RCC 7860 (cell line): ENCODE results near the gene SFI1.
"Not testable (repeated sequence)": the region's sequence is repeated elsewhere in the genome, so short reads cannot be mapped to it uniquely, and the experiment has no call there.

Source experiments
- DNase-seq: peaks from one replicate; pipeline ENCODE4 v3.0.0-alpha.2; 2015; ENCODE audit warnings: low spot score
- FAIRE-seq: peaks from 2 replicates; lab custom pipeline; 2012; peaks lifted over from hg19 to GRCh38; lab: Jason Lieb, UNC

SFI1 gene

DNA sequence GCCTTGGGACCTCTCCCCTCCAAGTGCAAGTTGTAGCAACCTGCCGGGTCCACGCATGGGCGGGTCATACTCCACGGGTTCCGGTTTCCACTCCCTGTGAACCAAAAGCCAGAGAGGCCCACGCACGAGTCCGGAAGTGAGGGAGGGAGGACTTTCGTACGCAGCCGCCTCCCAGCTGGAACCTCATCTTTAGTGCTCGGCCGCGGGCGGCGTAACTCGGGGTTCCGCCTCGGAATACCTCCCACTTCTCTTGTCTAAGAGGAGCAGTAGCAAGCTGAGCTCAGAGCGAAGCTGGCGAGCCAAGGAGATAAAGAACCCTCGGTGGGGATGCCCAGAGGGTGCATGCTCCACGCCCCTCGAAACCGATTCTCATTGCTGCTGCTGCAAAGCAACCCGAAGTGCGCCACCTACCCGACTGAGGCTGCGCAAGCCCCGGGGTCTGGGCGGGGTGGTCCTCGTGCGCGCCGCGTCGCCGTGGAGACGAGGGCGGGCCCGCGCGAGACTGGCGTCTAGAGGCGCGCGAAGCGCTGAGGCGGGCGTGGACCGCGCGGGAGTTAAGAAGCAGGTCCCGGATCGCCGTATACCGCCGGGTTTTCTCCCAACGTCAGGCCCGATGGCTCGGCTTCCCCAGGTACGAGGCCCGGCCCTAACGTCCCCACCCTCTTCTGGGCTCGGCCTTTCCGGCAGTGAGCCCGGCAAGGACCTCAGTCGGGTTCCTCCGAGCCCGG lies at the start of gene SFI1:
Gene SFI1, plus strand, starts transcription at position 530 of the 728 bp plus-strand sequence. CDS start 11,749 bp downstream, outside the sequence.
- FAIRE-seq: no peak
- DNase-seq: peak; percentile 68

DNA sequence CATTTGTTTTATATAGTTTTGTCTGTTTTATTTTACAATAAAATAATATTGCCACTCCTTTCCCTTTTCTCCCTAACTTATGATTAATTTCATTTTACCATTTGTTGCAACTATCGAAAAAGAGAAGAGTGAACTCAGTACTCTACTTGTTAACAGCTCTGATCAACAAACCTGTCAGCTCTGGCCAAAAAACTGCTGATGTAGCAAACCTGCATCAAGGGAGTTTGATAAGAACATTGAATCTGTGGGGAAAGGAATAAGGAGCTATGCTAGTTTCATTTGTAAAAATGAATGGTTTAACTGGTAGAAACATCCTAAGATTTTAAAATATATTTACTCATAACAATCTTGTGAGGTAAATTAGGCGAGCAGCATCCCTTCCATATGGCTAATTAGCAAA lies 49.6 kb upstream of the SFI1 start:
- FAIRE-seq (no peak), DNase-seq (no peak)

DNA sequence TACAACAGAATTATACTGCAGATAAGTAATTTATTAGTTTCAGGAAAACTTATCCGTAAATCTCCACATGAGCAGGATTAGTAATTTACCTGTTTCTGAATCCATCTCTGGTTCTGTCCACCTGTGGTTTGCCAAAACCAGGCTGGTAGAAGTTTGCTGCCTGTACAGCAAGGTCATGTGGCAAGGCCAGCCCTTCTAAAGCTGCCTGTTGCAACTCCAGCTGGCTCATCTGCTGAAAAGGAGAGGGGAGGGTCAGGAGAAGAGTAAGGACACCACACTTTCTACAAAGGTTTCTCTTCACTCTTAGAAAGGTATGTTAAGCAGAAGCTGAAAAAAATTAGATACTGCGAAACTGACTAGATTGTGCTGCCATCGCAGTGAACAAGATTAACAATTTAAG lies 49.0 kb upstream of the SFI1 start:
- FAIRE-seq: no peak

GRCh38 chr22:31448382-31448781 lies 48.0 kb upstream of the SFI1 start:
- FAIRE-seq: no peak

More for the DNA sequence above, 49.0 kb upstream of the SFI1 start:
- no peak for DNase-seq

GRCh38 chr22:31449506-31449905 lies 46.8 kb upstream of the SFI1 start:
- no peak for FAIRE-seq
- no peak for DNase-seq

More at GRCh38 chr22:31448382-31448781, 48.0 kb upstream of the SFI1 start:
- no peak for DNase-seq

- peak; percentile 40 for FAIRE-seq
- no peak for DNase-seq
Observed at GRCh38 chr22:31451709-31452571, 44.4 kb upstream of the SFI1 start.

DNA sequence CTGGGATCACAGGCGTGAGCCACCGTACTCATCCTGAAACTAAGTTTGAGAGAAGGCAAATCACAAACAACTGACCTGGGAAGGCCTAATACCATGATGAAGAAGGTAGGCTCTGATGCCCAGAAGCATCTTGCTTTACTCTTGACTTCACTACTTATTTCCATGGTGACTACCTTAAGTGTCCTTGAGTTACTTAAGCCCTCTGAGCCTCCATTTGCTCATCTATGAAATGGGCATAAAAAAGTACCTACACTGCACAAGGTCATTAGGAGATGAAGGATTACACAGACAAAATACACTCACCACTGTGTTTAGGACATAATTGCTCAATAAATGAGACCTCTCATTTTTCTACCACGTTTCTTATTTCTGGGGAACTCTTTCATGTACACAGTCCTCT lies 34.6 kb upstream of the SFI1 start:
- FAIRE-seq (no peak), DNase-seq (no peak)

- DNase-seq: no peak
- FAIRE-seq: no peak
Observed at GRCh38 chr22:31465307-31465706, 31.0 kb upstream of the SFI1 start.

DNA sequence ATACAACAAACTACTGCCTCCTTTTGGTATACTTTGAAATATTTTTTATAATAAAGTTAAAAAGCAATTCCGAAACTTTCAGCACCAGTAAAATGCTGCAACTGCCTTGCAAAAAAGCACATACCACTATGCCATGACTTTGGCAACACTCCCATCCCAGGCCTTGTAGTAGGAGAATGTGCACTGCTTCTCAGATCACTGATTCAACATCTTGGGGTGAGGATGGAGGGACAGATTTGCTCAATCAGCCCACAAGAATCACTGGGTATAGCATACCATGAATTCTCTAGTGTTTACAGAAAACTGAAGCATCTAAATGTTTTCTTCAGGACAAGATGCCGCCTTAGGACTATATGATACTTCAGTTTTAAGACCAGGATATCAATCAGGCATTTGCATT lies 21.6 kb upstream of the SFI1 start:
- no peak for DNase-seq
- no peak for FAIRE-seq

GRCh38 chr22:31475800-31476199 lies 20.5 kb upstream of the SFI1 start:
- no peak for DNase-seq
- no peak for FAIRE-seq

DNA sequence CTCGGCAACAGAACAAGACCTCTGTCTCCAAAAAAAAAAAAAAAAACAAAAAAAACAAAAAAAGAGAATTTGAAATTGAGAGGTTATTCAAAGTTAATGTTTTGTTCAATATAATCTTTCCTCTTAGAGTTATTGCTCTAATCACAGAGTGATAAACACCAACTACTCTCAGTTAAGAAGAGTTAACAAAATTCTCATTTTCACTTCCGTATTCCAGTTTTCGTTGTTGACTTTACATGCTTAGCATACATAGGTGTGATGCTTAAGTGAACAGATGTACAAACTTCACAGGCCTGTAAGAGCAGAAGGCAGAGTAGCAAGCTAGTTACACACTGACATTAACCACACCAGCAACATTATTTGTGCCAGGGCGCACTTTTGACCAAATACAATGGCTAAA lies 19.0 kb upstream of the SFI1 start:
- DNase-seq (no peak), FAIRE-seq (no peak)

GRCh38 chr22:31481129-31481528 lies 15.2 kb upstream of the SFI1 start:
- no peak for FAIRE-seq
- DNase-seq: no peak

GRCh38 chr22:31482470-31482869 lies 13.9 kb upstream of the SFI1 start:
- not testable (repeated sequence) for FAIRE-seq, DNase-seq

DNA sequence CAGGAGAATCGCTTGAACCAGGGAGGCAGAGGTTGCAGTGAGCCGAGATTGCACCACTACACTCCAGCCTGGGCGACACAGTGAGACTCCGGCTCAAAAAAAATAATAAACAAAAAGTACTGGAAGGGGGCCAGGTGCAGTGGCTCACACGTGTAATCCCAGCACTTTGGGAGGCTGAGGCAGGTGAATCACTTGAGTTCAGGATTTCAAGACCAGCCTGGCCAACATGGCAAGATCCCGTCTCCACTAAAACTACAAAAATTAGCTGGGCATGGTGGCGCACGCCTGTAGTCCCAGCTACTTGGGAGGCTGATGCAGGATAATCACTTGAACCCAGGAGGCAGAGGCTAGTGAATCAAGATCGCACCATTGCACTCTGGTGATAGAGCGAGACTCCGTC lies 10.0 kb upstream of the SFI1 start:
- not testable (repeated sequence) for FAIRE-seq, DNase-seq

- DNase-seq (no peak), FAIRE-seq (no peak)
Observed at GRCh38 chr22:31486951-31487350, 9.4 kb upstream of the SFI1 start.

GRCh38 chr22:31488346-31488883 lies 7.9 kb upstream of the SFI1 start:
- FAIRE-seq (peak; percentile 87), DNase-seq (no peak)

DNA sequence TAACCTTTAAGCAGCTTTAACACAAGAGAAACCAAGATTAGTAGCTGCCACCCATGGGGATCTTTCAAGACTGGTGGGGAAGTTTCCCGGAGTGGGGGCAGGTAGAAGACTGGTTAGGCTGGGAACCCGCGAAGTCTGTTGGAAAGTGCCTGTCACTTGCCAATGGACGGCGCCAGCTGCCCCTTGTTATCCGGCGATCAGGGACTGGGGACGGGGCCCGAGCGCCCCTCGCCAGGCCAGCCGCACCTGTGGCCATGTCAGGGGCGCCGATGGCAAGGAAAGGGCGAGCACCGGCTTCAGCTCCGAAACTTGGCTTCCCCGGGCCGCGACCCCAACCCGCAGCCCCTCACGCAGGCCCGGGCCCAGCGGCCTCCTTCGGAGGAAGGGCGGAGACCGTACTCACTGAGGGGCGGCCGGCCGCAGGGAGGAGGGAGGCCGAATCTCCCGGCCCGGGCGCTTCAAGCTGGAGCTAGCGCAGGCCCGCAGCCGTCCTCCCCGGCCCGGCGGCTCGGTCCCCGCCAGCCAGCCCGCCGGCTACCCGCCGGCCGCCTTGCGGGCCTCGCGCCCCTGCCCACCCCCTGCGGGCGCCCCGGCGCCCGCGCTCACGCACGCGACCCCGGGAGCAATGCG lies 7.2 kb upstream of the SFI1 start:
- DNase-seq: no peak
- FAIRE-seq: no peak

DNA sequence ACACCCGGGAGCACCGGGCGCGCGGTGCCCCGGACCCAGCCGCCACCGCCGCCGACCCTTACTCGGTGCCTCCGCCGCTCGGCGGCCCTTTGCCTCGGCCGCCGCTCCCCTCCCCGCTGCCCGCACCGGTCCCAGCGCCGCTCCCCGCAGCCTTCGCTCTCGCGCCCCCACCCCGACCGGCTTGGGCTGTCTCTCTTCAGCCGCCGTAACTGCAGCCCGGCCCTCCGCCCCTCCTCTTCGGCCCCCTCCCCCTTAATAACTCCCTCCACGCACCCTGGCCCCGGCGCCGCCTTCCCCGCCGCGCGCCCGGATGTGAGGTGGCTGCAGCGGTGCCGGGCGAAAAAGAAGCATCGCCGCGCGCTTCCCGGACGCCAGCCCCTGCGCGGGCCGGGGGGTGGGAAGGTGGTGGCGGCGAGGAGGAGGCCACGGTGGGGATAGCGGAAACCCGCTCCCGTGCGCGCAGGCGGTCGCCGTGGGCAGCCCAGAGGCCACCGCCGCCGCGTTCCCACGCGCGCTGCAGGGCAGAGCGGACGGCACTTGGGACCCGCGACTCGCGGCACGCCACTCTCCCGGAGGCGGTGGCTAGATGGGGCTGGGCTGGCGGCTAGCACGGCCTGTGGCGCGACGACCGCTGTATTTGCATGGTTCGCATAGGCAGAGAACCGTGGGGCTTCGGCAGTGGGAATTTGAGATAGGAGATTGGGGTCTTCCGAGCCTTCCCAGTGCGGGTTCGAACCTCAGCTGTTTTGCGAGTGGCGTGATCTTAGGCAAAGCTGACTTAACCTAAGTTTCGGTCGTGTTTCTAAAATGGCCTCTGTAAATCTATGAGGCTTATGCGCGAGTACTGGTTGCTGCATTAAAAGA lies 6.5 kb upstream of the SFI1 start, which contains the start of gene EIF4ENIF1:
Gene EIF4ENIF1, minus strand, starts transcription at position 211 of the 864 bp plus-strand sequence. CDS start 1,124 bp downstream, outside the sequence.
- DNase-seq: peak; percentile 55
- no peak for FAIRE-seq

- FAIRE-seq: no peak
- DNase-seq: peak; percentile 67
Observed at GRCh38 chr22:31490496-31490925, 5.8 kb upstream of the SFI1 start.
